ENCODE results near the gene NMRAL1. TPM values are rescaled to one million over a fixed set of nuclear protein-coding genes. Genes with fewer than 3 reads are reported as not detected.

Gene NMRAL1
- 32.8 TPM for total RNA-seq

DNA sequence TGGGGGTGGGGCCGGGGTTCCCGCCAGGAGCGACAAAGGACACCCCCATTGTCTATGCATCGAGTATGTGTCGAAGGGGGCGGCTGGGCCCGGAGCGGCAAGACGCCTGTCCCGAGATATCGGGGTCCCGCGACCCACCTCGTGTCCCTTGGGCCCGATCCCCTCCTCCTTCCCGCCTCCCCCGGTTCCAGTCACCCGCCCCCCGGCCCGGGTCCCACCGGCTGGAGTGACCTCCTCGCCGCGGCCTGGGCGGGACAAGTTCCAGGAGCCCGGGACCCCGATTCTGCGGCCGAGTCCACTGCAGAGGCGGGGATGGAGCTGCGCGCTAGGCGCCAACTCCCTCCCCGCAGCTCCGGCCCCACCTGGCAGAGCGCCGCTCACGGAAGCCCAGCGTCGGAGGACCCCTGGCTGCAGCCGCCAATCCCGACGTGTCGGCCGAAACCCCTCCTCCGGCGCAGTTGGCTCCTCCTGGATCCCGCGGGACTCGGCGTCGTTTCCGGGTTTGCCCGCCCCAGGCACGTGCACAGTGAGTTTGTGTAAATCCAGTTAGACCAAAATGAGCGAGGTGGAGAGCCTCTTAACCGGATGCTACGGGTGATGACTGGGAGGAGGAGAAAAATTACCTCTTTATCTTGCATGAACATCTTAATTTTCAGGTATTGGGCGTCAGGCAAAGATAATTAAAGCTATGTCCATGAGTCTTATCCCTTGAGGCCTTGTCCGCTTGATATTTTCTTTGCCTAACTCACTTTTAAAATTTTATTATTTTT is at the start of gene NMRAL1:
Gene NMRAL1, minus strand, starts transcription at position 434 of the 770 bp plus-strand sequence. CDS start 493 bp downstream, outside the sequence.
- intact Hi-C loops (cut with DNase I): no loop called here
- ATAC-seq (peak; percentile 87), DNase-seq (ENCODE audit: low spot score) (peak; percentile 94)

DNA sequence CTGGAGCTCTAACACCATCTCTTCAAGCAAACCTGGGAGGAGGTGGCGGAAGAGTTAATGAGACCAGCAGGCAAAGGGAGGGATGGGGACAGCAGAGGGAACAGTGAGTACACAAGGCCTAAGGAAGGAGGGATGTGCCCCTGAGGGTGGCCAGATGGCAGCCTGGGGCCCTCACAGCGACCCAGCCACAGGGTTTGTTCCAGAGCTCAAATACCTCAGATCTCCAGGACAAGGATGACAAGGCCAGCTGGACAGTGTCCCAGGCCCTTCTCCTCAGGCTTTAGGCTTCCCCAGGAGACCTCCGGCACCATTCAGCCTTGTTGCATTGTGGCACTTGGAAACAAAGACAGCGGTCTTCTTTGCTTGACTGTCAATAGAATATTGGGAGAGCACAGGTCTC is 49.3 kb upstream of the NMRAL1 start:
- intact Hi-C loops (cut with DNase I): no loop called here
- DNase-seq (ENCODE audit: low spot score) (no peak), ATAC-seq (no peak)

DNA sequence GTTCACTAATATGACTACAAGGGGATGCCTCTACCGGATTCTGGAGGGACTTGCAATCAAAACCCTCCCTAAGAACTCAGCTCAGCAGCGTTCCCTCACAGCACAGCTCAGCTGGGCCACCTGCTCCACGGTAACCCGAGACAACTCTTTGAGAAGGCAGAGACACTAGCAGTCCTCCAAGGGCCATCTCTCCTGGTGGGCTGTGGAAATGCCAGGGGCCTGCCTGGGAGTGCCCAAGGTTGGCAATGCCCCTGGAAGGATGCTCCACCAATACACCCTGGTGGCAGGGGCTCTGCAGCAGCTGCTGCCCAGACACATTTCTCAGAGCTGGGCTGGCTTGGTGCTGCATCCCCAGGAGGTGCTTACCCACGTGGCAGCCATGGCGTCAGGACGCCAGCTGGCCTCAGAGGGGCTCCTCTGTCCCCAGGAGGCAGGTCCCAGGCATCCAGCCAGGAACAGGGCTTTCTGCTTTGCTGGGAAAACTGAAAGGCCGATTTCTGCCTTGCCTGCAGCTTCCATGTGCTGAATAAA is 47.7 kb upstream of the NMRAL1 start:
- DNase-seq (ENCODE audit: low spot score): no peak
- intact Hi-C loops (cut with DNase I): no loop called here
- peak; percentile 16 for ATAC-seq

DNA sequence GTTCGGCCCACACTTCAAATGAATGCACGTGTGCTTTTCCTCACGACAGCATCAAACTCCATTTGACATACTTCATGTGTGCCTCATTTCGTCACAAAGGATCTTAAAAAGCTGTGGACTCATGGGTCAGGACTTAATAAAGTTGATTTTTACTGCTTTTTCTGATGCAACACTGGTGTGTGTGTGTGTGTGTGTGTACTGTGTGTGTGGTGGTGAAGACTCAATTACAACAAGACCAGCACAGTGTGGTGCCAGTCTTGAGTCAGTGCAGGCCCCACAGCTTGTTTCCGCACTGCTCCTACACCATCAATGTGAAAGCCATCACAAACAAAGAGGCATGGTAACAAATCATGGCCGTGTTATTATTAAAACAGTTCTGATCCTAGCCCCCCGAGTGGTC is 46.5 kb upstream of the NMRAL1 start:
- no peak for DNase-seq (ENCODE audit: low spot score)
- ATAC-seq: no peak
- intact Hi-C loops (cut with DNase I): no loop called here

DNA sequence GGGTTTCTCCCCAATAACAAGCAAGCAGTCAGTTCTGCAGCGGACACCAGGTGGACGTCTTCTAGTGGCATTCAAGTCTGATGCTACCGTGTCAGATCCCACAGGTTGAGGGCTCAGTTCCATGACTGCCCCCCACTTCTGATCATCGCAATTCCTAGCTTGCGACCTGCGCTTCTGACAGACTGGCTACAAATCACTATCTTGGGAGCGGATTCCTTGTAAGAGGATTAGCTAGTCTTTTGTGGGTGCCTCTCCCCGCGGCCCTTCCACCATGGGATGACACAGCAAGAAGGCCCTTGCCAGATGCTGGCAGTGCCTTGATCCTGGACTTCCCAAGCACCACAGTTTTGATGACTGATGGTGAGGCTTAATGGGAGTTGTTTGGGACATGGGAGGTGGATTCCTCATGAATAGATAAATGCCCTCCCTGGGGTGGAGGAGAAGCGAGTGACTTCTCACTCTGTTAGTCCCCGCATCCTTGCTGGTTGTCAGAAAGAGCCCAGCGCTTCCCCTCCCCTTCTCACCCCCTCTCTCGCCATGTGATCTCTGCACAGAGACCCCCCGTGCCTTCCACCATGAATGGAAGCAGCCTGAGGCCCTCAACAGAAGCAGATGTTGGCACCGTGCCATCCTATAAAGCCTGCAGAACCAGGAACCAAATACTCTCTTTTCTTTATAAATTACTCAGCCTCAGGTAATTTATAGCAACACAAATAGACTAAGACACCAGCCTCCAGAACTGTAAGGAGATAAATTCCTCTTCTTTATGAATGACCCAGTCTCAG is 45.0 kb upstream of the NMRAL1 start:
- DNase-seq (ENCODE audit: low spot score): no peak
- ATAC-seq: no peak
- intact Hi-C loops (cut with DNase I): no loop called here

DNA sequence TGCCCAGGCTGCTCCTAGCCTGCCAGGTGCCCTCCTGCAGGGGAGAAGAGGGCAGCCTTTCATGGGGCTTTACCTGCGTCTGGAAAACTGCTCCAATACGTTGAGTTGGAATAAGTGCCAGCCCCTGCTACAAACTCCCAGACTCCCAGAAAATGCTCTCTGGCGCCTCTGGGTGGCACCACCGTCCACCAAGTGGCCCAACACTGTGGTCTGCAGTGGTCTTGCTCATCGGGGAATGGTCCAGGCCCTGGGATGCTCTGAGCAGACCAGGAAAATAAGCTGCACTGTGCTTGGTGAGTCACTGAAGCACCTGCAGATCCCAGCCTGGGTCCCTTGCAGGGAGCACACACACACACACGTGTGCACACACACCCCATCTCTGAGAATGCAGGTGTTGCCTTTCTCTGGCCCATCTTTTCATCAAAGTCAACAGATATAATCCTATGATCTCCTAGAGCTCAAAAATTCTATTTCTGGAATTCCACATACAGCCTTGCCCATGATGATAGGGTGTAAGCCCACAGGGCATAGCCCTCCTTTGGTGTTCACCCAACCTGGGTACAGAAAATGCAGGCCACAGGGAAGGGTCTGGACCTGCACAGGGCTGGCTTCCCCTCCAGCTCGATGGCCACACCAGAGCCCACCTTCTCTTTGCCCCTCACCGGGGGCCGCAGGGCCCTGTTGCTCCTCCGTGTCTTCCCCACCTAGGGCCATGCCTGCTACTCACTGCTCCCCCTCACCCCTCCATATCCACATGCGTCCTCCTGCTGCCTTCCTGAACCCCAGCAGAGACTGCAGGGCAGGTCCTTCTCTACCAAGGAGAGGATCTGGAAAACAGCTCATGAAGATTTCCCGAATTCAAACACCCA is 43.6 kb upstream of the NMRAL1 start:
- no peak for ATAC-seq
- intact Hi-C loops (cut with DNase I): no loop called here
- DNase-seq (ENCODE audit: low spot score): no peak

DNA sequence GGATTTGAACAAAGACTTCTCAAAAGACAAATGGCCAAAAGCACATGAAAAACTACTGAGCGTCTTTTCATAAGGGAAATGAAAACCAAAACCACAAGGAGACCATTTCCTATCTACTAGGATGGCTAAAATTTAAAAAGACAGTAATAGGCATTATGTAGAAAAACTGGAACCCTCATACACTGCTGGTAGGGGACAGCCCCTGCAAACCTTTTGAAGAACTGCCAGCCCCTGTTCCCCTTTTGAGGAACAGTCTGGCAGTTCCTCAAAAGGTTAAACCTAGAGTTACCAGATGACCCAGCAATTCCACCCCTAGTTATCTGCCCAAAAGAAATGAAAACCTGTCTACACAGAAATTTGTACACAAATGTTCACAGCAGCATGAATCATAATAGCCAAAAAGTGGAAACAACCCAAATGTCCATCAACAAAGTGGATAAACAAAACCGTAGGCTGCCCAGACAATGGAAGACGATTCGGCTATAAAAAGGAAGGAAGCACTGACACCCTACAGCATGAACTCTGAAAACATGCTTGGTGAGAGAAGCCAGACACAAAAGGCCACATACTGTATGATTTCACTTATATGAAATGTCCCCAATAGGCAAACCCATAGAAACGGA is 41.3 kb upstream of the NMRAL1 start:
- intact Hi-C loops (cut with DNase I): no loop called here
- DNase-seq (ENCODE audit: low spot score) (no peak), ATAC-seq (peak; percentile 45)

DNA sequence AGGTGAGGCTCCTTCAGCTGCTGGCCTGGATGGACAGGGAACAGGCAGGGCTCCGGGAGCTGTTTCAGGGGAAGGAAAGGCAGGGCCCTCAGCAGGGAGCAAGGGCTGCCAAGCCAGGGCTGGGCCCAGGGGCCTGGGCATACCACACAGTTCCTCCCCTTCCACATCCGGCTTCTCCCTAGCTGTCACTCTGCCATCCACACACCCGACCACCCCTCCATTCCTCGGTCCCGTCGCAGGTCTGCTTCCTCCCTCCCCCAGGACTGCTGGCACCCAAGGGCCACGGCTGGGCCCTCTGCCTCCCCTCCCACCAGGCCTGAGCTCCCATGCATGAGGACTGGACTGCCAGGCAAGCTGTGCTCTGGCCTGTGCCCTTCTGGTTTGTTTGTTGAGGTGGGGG is 40.2 kb upstream of the NMRAL1 start:
- DNase-seq (ENCODE audit: low spot score) (no peak), ATAC-seq (peak; percentile 19)
- intact Hi-C loops (cut with DNase I): loop anchor here (5.0 kb wide), 1 partner anchor 33 kb away; no protein-coding TSS in a partner anchor

DNA sequence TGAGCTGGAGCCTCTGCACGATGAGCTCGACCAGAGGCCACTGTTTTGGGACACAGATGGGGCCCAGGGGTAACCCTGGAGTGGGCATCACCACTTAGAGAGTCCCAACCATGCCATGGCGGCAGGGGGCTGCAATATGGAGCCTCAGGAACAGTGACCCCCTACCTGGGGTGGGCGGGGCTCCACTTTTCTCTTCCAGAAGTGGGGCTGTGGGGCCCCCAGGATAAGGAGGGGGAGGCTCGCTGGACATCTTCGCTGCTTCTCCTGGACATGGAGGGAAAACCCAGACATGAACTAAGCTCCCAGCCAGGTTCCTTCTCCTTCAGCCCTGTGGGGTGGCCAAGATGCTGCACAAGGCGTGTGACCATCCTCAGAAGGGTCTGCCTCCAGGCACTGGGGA is 39.5 kb upstream of the NMRAL1 start:
- ATAC-seq (no peak), DNase-seq (ENCODE audit: low spot score) (no peak)
- intact Hi-C loops (cut with DNase I): loop anchor here (5.0 kb wide), 1 partner anchor 33 kb away; no protein-coding TSS in a partner anchor

DNA sequence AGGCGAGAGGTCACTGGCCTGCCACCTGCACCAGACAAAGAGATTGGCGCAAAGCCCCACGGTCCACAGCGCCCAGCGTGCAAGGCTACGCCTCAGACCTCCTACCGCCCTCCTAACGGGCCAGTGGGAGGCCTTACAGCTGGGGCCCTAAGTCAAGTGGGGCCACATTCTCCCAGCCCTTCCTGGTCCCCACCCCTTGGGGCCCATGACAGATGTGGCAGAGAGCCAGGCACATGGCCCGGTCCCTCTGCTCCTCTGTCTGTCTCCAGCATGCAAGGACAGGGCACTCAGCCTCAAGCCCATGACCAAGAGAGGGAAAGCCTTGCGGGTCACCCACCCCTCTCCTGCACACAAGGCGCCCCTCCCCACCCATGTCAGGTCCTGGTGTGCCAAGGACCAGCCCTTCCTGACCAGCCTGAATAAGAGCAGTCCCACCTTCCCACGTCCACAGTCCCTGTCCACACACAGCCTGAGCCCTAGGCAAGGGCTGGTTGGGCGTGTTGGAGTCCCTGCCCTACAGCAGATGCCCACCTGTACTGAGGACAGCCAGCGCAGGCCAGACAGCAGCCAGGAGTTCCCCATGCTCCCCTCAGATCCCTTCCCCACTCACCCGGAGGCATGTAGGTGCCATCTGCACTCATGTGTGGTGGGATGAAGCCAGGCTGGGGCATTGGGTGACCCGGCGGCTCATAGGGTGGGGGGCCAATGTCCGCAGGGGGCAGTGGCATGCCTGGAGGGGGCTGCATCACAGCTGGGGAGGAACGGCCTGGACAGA is 38.8 kb upstream of the NMRAL1 start:
- intact Hi-C loops (cut with DNase I): loop anchor here (5.0 kb wide), 1 partner anchor 34 kb away; no protein-coding TSS in a partner anchor
- ATAC-seq (peak; percentile 2), DNase-seq (ENCODE audit: low spot score) (no peak)

DNA sequence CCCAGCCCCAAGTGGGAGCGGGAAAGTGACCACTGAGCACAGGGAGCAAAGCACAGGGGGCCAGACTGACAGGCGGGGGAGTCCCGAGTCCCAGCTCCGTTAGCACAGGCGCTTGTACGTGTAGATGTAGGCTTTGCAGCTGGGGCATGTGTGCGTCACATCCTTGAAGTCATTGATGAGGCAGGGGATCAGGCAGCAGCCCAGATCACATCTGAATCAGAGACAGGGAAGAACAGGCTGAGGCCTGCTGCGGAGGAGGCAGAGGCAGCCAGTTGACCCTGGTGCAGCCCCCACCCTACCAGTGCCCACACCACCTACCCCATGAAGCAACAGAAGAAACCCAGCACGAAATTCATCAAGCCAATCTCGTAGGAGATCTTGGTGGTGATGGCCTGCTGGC is 38.0 kb upstream of the NMRAL1 start:
- no peak for DNase-seq (ENCODE audit: low spot score)
- intact Hi-C loops (cut with DNase I): loop anchor here (5.0 kb wide), 1 partner anchor 35 kb away; no protein-coding TSS in a partner anchor
- no peak for ATAC-seq

DNA sequence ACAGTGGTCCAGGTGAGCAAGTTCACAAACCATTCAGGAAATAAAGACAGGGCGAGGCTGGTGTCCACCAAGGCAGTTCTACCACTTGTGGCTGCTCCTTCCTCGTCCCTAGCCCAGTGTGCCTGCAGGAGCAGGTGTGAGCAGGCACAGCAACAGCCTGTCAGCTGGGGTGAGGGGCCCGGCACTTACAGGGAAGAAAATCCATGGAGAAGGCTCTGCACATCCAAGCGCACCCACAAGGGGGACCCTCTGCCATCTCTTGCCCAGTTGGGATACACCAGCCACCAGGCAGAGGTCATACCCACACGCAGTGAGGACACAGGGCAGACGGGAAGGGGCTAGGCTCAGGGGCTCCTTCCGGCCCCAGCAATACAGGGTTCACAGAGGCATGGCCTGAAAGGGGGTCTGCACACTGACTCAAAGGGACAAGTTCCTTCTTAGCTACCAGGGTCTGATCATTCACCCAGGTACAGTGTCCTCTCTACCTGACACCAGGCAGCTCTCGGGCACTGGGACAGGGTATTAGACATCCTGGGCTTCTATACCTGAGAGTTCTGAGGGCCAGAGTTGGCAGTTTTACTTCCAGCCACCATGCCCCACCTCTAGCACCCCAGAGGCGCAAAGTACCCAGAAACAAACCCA is 37.1 kb upstream of the NMRAL1 start:
- ATAC-seq (peak; percentile 14), DNase-seq (ENCODE audit: low spot score) (no peak)
- intact Hi-C loops (cut with DNase I): loop anchor here (5.0 kb wide), 1 partner anchor 36 kb away; no protein-coding TSS in a partner anchor

DNA sequence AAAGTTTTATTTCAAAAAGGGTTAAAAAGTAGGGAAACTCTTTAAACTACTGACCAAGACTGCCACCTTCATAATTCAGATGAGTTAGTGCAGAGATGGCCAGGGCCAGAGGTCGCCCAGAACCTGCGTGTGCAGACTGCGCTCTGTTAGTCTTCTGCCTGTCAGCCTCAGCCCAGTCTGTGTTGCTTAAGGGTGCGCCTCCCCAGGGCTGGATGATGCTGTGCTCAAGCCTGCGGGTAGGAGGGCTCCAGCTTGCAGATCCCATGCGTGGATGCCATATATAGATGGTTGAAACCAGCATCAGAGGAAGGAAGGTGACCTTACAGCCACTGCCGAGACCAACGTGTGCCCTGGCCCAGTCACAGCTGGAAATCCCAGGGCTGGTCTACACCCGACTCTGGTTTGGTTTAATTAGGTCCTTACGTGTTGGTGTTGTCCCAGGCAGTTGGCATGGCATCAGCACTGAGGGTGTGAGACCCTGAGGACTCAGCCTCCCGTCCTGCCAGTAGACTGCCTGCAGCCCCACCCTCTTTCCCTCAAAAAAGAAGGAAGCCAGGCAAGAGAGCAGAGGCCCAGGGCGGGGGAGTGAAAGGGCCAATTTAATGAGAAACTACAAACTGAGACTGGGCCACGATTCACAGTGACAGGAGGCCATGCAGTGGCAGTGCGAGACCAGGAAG is 36.5 kb upstream of the NMRAL1 start:
- ATAC-seq: no peak
- no peak for DNase-seq (ENCODE audit: low spot score)
- intact Hi-C loops (cut with DNase I): loop anchor here (5.0 kb wide), 1 partner anchor 36 kb away; no protein-coding TSS in a partner anchor

DNA sequence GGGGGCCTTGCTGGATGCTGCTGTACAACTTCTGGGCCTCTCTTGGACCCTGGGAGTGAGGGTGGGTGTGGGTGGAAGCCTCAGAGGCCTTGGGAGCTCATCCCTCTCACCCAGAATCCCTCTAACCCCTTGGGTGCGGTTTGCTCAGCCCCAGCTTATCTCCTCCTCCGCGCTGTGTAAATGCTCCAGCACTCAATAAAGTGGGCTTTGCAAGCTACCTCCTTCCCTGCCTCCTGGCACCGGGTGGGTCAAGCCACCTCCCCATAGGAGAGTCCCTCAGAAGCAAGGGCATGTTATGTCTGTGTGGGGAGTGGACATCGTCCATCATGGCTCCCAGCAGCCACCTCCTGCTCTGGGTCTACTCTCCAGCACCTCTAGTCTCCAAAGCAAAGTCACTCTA is 35.7 kb upstream of the NMRAL1 start:
- DNase-seq (ENCODE audit: low spot score) (no peak), ATAC-seq (no peak)
- intact Hi-C loops (cut with DNase I): loop anchor here (5.0 kb wide), 1 partner anchor 37 kb away; no protein-coding TSS in a partner anchor

DNA sequence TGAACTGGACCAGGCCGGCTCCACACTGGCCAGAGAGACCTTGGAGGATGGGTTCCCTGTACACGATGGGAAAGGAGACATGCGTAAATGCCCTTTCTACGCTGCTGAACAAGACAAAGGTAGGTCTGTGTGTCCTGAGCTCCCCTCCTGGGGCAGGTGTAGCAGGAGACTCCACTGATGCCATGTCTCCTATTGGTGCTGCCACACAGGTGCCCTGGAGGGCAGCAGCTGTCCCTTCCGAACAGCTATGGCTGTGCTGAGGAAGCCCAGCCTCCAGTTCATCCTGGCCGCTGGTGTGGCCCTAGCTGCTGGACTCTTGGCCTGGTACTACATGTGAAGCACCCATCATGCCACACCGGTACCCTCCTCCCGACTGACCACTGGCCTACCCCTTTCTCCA is 35.0 kb upstream of the NMRAL1 start:
- no peak for ATAC-seq
- intact Hi-C loops (cut with DNase I): no loop called here
- no peak for DNase-seq (ENCODE audit: low spot score)

DNA sequence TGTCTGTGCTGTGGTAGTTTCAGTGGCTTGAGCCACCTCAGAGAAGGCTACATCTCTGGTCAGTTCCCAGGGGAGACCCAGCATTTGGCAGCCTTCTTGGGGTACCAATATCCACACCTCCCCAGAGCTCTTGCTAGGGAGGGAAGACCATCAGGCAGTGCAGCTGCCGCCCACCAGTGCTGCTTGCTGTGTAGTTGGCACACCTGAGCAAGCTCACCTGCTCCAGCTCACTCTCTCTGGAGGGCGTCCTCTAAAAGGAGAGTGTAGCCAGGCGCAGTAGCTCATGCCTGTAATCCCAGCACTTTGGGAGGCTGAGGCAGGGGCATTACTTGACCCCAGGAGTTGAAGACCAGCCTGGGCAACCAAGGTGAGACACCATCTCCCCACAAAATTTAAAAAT is 34.4 kb upstream of the NMRAL1 start:
- no peak for ATAC-seq
- DNase-seq (ENCODE audit: low spot score): no peak
- intact Hi-C loops (cut with DNase I): no loop called here
